Measurements from ENCODE around the gene BAZ1B. TPM values are rescaled to one million over a fixed set of nuclear protein-coding genes. Genes with fewer than 3 reads are reported as not detected.

The BAZ1B gene
- total and polyA plus RNA-seq, 2 of the 4 experiments (the other 2 are of a cell fraction): 20.2 to 45.0 TPM

- no peaks in the 10 kb centered on the region for H3K9me3 ChIP-seq (ENCODE audit: control insufficient read depth, insufficient read depth, low read length)
- no peak overlapping the region for H3K14ac ChIP-seq (replicated peaks; ENCODE audit: low read depth, low read length)
- H4K8ac ChIP-seq (ENCODE audit: low read depth in 2 of 2, low read length in 2 of 2): no peak overlapping the region
- H3K4me2 ChIP-seq (ENCODE audit: low read depth, low read length): no peak overlapping the region
- H2AK9ac ChIP-seq (replicated peaks; ENCODE audit: low read depth, low read length, poor library complexity): peak overlapping the region; percentile 55
- POLR2A ChIA-PET (ENCODE audit: unreplicated experiment): no interaction called here
- no peak for DNase-seq
- no peak overlapping the region for H2BK20ac ChIP-seq (ENCODE audit: low read depth, low read length)
- no peaks in the 10 kb centered on the region; the same call in 1 of the 2 replicates for H3K4me1 ChIP-seq (ENCODE audit: control insufficient read depth, insufficient read depth, low read length)
- no peak overlapping the region for H4K91ac ChIP-seq (ENCODE audit: insufficient read depth, low read depth, low read length)
- H2BK120ac ChIP-seq (ENCODE audit: low read depth, low read length): no peak overlapping the region
- no peaks in the 10 kb centered on the region for H3K79me1 ChIP-seq (ENCODE audit: low read depth in 1 of 2, low read length in 2 of 2)
- no peak overlapping the region for H2AK5ac ChIP-seq (ENCODE audit: low read depth, low read length)
- H2BK15ac ChIP-seq (ENCODE audit: low read depth, low read length): no peak overlapping the region
- H3K56ac ChIP-seq (ENCODE audit: extremely low read depth, insufficient read depth, low read length): no peak overlapping the region
- no peak overlapping the region for H3K9ac ChIP-seq (ENCODE audit: low read depth, low read length)
- CTCF ChIA-PET: no interaction called here
- in situ Hi-C loops (cut with MboI; ENCODE audit: low sequenced_read_pairs): no loop called here
- intact Hi-C loops (cut with micrococcal nuclease): no loop called here
- BruUV-seq (replicated peaks): no TSS peak
- H3K23ac ChIP-seq (ENCODE audit: low read depth, low read length): no peak overlapping the region
- H2BK5ac ChIP-seq (ENCODE audit: low read depth, low read length, poor library complexity, severe bottlenecking): no peak overlapping the region
- no peak overlapping the region for H3K27ac ChIP-seq (ENCODE audit: insufficient read depth, low read length)
- peaks cover 4% of the 10 kb centered on the region; the same call in 1 of the 2 replicates for H3K27me3 ChIP-seq (ENCODE audit: control insufficient read depth, insufficient read depth, low read length)
- H4K5ac ChIP-seq (ENCODE audit: low read depth, low read length): no peak overlapping the region
- ATAC-seq (ENCODE audit: low read depth): no peak
- no peak overlapping the region; the same call in 1 of the 2 replicates for H3K18ac ChIP-seq (ENCODE audit: low read depth, low read length)
- H3K4me3 ChIP-seq (ENCODE audit: insufficient read depth, low read depth, low read length): no peak overlapping the region
- no peaks in the 10 kb centered on the region for H3K36me3 ChIP-seq (ENCODE audit: control insufficient read depth, insufficient read depth, low read length)
- H3K9me1 ChIP-seq (ENCODE audit: insufficient read depth, low read length): peaks cover 2% of the 10 kb centered on the region; the same call in 1 of the 2 replicates
- 23% methylated on average over 3 of the region's 14 CpGs; no CpG with 5 or more reads in 1 of the 2 experiments for WGBS, 2 experiments (ENCODE audit: extremely low coverage in 2 of 2, insufficient read length in 1 of 2)
- H3K4ac ChIP-seq (ENCODE audit: low read depth, low read length): no peak overlapping the region
- peak overlapping the region; percentile 78 for H2AFZ ChIP-seq (replicated peaks; ENCODE audit: low read length, poor library complexity)
- no peaks in the 10 kb centered on the region for H4K20me1 ChIP-seq (ENCODE audit: insufficient read depth, low read length)
- dilution Hi-C loops (cut with HindIII; ENCODE audit: low sequenced_read_pairs, unreplicated experiment): no loop called here
- TF ChIP-seq USF2 (IDR thresholded peaks at IDR 0.05; ENCODE audit: low read depth, low read length) (no peak), POLR2A (IDR thresholded peaks at IDR 0.05; ENCODE audit: low read depth, low read length) (no peak), MXI1 (IDR thresholded peaks at IDR 0.05; ENCODE audit: borderline replicate concordance, low read depth, low read length) (no peak), CHD1 (IDR thresholded peaks at IDR 0.05; ENCODE audit: low read depth, low read length) (no peak), FOS (IDR thresholded peaks at IDR 0.05; ENCODE audit: low read depth, low read length) (no peak), RCOR1 (IDR thresholded peaks at IDR 0.05; ENCODE audit: insufficient replicate concordance, low read length) (no peak), RFX5 (IDR thresholded peaks at IDR 0.05; ENCODE audit: low read depth, low read length) (no peak), MAFK (IDR thresholded peaks at IDR 0.05; ENCODE audit: low read depth, low read length) (no peak), ELK1 (IDR thresholded peaks at IDR 0.05; ENCODE audit: borderline replicate concordance, low read depth, low read length) (no peak), NFE2L2 (IDR thresholded peaks at IDR 0.05; ENCODE audit: low read depth, low read length) (no peak), MAZ (IDR thresholded peaks at IDR 0.05; ENCODE audit: borderline replicate concordance, low read depth, low read length) (no peak), RAD21 (IDR thresholded peaks at IDR 0.05; ENCODE audit: low read length) (no peak), BHLHE40 (IDR thresholded peaks at IDR 0.05; ENCODE audit: low read depth, low read length) (no peak), CTCF (conservative IDR thresholded peaks at IDR 0.05; ENCODE audit: low read depth, low read length) (no peak), CEBPB (IDR thresholded peaks at IDR 0.05; ENCODE audit: low read depth, low read length) (no peak)
Measured at GRCh38 chr7:73397521-73398281, 124.4 kb downstream of the BAZ1B start.
